NCI-H345 treated with DMSO at 0.1 percent for 48 hours (cell line): ENCODE results near the gene ZMYND15.
"Not testable (repeated sequence)": the region's sequence is repeated elsewhere in the genome, so short reads cannot be mapped to it uniquely, and the experiment has no call there.

ENCODE experiments used
- DNase-seq: peaks from one replicate; lab custom pipeline; 2025; ENCODE audit not compliant: unreplicated experiment; lab: John Stamatoyannopoulos, UW

The ZMYND15 gene

DNA sequence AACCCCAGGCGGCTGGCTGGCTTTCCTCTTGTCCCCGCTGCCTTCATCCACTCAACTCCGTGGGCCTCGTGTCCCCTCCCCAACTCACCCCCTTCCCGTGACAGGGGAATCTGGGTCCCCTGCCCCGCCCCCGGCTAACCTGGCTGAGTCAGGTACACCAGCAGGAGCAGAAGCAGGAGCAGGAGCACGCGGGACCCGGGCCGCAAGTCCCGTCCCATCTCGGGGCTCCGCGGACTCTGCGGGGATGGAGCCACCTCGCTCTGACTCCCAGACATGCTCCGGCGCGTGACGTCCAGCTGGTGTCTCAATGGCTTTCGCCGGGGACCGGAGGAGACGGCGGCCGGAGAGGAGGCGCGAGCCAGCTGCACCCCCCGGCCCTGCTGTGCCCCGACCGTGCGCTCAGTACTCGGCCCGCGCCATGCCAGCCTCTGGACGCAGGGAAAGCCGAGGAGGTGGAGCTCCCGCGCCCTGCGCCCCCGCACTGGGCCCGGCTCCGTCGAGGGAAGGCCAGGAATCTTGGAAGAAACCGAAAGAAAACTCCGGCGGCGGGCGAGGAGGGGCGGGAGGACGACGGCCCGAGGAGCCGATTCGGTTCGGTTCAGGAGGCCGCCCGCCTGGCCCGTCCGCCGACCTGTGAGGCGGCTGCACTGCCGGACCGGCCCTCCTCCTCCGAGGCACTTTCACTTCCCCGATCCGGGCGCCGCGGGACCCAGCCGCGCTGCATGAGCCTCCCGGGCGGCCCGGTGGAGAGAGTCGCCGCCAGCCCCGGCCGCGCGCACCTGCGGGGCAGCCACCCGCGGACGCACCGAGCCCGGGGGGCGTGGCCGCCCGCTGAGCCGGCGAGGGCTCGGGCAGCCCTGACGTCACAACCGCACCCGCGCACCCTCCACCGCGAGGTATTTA, at the start of gene ZMYND15, which contains the start of gene CXCL16:
TSS of gene ZMYND15 (plus strand) at position 712 of the 903 bp plus-strand sequence. CDS start 716 bp downstream, outside the sequence.
TSS of gene CXCL16 (minus strand) at position 807 of the 903 bp plus-strand sequence. CDS start at position 218, 589 bp downstream.
- no peak for DNase-seq

DNA sequence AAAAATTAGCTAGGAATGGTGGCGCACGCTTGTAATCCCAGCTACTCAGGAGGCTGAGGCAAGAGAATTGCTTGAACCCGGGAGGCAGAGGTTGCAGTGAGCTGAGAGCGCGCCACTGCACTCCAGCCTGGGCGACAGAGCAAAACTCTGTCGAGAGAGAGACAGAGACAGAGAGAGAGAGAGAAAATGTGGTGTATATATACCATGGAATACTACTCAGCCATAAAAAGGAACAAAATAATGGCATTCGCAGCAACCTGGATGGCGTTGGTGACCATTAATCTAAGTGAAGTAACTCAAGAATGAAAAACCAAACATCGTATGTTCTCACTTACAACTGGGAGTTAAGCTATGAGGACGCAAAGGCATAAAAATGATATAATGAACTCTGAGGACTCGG, 49.8 kb upstream of the ZMYND15 start:
- not testable (repeated sequence) for DNase-seq

DNA sequence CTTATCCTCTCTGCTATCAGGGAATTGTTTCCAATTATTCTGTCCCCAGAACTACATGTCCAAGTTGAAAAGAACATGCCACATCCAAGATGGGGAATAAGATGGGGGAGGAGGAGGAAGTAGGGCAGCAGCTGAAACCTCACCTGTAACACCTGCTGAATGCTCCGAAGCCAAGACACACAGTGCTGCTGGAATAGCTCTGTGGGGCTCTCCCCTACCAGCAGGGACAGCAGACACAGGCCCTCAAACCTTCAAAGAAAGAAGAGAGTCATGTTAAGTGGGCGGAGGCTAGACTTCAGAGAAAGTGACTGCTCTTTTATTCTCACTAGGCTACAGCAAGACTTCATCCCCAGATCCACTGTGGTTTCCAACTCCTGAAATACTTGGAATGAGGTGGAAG, 48.9 kb upstream of the ZMYND15 start:
- no peak for DNase-seq

GRCh38 chr17:4691686-4692085, 47.9 kb upstream of the ZMYND15 start:
- no peak for DNase-seq

DNA sequence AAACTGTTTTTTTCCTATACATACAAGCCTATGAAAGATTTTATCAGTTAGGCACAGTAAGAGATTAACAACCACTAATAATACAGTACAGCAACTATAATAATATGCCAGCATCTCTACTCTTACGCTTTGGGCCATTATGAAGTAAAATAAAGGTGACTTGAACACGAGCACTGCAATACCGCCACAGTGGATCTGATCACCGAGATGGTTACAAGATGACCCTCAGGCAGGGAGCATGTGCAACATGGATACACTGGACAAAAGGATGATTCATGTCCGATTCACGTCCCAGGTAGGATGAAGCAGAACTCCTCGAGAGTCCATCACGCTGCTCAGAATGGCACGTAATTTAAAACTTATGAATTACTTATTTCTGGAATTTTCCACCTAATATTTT, 46.2 kb upstream of the ZMYND15 start:
- no peak for DNase-seq

GRCh38 chr17:4696437-4696805, 43.2 kb upstream of the ZMYND15 start:
- DNase-seq: no peak

- not testable (repeated sequence) for DNase-seq
Observed at GRCh38 chr17:4699401-4700056, 40.1 kb upstream of the ZMYND15 start.

- DNase-seq: no peak
Observed at GRCh38 chr17:4701116-4701515, 38.5 kb upstream of the ZMYND15 start.

DNA sequence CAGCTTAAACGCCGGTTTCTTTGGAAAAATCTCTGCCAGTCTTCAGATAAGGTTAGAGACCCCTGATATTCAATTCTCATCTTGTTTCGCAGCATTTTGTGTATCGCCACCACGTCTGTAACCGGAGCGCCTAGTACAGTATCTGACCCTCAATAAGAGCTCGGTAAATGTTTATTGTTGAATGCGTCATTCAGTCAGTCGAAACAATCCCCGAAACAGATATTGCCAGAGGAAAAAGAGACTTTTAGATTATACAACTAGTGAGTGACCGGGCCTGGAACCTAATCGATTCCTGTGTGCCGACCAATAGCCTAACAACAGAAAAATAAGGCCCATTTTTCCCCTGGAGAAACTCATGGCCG, 36.3 kb upstream of the ZMYND15 start:
- DNase-seq: no peak

- DNase-seq: not testable (repeated sequence)
Observed at GRCh38 chr17:4704574-4704907, 35.1 kb upstream of the ZMYND15 start.

DNA sequence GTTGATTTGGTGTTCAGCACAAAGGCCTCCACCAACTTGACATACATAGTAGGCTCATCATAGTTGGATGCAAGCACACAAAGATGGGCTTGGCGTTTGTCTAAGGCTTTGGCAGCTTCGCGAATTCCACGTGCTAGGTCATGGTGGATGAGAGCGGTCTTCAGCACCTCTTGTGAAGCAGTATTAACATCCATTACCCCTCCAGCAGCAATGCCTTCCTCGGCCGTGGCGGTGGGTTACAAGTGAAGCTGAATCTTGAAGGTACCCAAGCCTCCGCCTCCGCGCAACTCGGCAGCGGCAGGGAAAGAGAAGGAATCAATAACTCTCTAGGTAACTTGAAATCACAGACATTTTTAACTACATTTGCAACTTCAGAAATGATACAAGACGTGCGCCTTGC, 34.6 kb upstream of the ZMYND15 start:
- no peak for DNase-seq

DNA sequence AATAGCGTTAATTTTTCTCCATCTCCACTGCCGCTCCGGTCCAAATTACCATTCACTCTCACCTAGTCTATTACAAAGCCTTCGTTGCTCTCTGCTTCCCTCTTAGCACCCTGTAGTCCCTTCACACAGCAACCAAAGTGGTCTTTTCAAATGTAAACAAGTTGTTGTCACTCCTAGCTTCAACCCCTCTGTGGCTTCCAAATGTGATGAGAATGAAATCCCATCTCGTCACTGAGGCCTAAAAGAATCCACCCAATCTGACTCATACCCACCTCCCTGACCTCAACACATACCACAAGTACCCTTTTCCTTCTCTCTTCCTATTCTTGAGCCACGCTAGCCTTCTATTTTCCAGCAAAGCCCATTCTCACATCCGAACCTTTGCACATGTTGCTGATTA, 33.5 kb upstream of the ZMYND15 start:
- DNase-seq: no peak

- no peak for DNase-seq
Observed at GRCh38 chr17:4708436-4708835, 31.2 kb upstream of the ZMYND15 start.

GRCh38 chr17:4709794-4710692, 29.6 kb upstream of the ZMYND15 start, which contains the start of gene ARRB2:
ARRB2 (plus strand) TSS chr17:4710632; CDS start chr17:4710722, 90 bp downstream.
- DNase-seq: peak; percentile 81

GRCh38 chr17:4710693-4711634, 28.7 kb upstream of the ZMYND15 start:
- peak; percentile 0 for DNase-seq

DNA sequence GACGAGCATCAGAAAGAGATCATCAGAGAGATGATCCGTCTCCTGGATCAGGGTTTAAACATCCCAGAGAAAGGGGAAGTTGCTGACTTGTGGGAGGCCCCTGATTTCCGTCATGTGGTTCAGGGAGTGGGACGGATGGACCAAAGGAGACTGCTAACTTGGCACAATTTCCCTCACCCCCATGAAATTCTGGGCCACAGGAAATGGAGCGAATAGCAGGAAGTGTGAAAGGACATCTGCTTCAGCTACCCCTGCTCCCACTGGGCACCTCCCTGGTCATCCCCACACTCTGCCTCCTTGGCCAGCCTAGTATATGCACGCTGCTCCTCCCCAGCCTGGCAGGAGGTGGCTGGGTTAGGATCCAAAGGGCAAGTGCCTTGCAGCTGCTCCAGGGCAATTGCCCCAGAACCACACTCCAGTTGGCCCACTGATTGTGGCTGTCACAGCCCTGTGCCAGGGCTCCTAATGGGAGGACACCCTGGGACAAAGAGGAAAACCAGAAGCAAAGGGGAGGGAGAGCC, 27.9 kb upstream of the ZMYND15 start:
- no peak for DNase-seq

DNA sequence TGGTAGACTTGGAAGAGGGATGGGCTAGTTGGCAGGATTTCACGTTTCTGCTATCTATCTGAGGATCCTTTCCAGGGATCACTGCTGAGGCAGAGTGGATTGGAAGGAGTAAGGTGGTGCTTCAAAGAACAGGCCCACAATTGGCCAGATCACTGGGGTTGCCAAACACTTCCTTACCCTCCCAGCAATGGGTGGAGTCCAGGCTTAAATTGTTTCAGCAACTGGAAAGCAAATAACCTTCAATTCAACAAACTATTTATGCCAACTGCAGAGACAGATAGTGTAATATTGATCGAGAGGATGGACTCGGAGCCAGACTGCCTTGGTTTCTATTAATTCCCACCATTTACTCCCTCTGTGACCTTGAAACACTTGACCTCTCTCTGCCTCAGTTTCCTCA, 27.1 kb upstream of the ZMYND15 start:
- DNase-seq: no peak

DNA sequence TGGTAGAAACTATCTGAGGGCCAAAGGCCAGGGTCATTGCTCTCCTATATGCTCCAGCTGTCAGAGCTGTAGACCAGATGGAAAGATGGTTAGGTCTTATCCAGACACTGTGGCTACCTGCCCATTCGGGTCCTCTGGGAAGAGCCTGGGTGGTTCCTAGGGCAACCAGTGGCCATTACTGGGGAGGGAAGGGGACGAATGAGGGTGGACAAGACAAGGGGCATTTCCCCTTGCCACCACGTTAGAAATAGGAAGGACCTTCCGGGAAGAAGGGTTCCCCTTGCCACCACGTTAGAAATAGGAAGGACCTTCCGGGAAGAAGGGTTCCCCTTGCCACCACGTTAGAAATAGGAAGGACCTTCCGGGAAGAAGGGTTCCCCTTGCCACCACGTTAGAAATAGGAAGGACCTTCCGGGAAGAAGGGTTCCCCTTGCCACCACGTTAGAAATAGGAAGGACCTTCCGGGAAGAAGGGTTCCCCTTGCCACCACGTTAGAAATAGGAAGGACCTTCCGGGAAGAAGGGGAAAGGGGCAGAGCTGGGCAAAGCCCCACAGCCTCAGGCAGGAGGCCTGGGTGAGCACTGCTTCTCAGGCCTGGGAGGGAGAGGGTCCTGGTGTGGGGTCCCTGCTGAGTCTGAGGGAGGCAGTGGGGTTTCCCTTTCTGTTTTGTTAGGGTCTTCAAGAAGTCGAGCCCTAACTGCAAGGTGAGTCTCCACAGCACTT, 25.1 kb upstream of the ZMYND15 start:
- DNase-seq: not testable (repeated sequence)

DNA sequence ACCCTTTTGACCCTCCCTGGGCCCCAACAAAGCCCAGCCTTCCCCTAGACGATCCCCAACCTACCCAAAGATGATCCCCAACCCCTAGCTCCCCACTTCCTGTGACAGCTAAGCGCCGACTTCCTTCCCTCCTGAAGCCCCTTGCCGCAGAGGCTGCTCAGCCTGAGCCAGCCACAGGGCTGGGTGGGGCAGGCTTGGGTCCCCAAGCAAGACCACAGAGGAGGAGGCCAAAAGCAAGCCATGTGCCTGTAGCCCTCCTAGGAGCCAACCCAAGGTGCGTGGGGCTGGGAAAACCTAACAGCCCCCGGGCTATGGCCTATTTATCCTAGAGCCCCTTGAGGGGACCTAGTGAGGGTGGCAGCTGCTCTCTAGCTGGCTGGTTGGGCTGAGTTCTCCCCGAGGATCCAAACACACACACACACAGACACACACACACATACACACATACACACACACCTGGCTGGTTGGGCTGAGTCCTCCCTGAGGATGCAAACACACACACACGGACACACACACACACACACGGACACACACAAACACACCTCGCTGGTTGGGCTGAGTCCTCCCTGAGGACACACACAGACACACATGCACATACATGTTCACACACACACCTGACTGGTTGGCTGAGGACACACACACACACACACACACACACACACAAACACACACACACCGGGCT, 24.4 kb upstream of the ZMYND15 start:
- no peak for DNase-seq
